Measurements from ENCODE around the gene DHX40. TPM values are rescaled to one million over a fixed set of nuclear protein-coding genes. Genes with fewer than 3 reads are reported as not detected.
A peak's percentile ranks its signal among the peaks of the same experiment; 100 is the strongest.

Gene DHX40
- total RNA-seq, 2 experiments from 2014 or later: 23.3 to 24.0 TPM

GRCh38 chr17:59607817-59608403 lies 42.5 kb downstream of the DHX40 start:
- Mint-ChIP-seq H3K27me3 (no peaks in the 10 kb centered on the region), H3K27ac (no peak overlapping the region), H3K4me3 (no peak overlapping the region), H3K4me1 (no peaks in the 10 kb centered on the region), H3K36me3 (peaks cover 23% of the 10 kb centered on the region), H3K9me3 (no peaks in the 10 kb centered on the region)
- peak; percentile 6 for DNase-seq

- H3K27me3 Mint-ChIP-seq: no peaks in the 10 kb centered on the region
- no peak for DNase-seq
- no peak overlapping the region for H3K4me3 Mint-ChIP-seq
- no peaks in the 10 kb centered on the region for H3K9me3 Mint-ChIP-seq
- no peak overlapping the region for H3K27ac Mint-ChIP-seq
- H3K4me1 Mint-ChIP-seq: no peaks in the 10 kb centered on the region
- peaks cover 19% of the 10 kb centered on the region for H3K36me3 Mint-ChIP-seq
These were observed 46.1 kb downstream of the DHX40 start for GRCh38 chr17:59611503-59611902.

- H3K9me3 Mint-ChIP-seq: no peaks in the 10 kb centered on the region
- no peak overlapping the region for H3K27ac Mint-ChIP-seq
- H3K4me1 Mint-ChIP-seq: peaks cover 21% of the 10 kb centered on the region
- peaks cover 4% of the 10 kb centered on the region for H3K27me3 Mint-ChIP-seq
- peaks cover 5% of the 10 kb centered on the region for H3K36me3 Mint-ChIP-seq
- no peak for DNase-seq
- no peak overlapping the region for H3K4me3 Mint-ChIP-seq
These were observed 51.0 kb downstream of the DHX40 start for GRCh38 chr17:59616253-59616920.

GRCh38 chr17:59617156-59617732 lies 51.8 kb downstream of the DHX40 start:
- Mint-ChIP-seq H3K27ac (no peak overlapping the region), H3K4me1 (peaks cover 28% of the 10 kb centered on the region), H3K27me3 (peaks cover 4% of the 10 kb centered on the region), H3K36me3 (peaks cover 5% of the 10 kb centered on the region), H3K4me3 (no peak overlapping the region), H3K9me3 (no peaks in the 10 kb centered on the region)
- DNase-seq: no peak

- DNase-seq: no peak
- Mint-ChIP-seq H3K36me3 (peaks cover 11% of the 10 kb centered on the region), H3K4me3 (peak overlapping the region; percentile 85), H3K9me3 (no peaks in the 10 kb centered on the region), H3K4me1 (peaks cover 40% of the 10 kb centered on the region), H3K27ac (peak overlapping the region; percentile 95), H3K27me3 (peaks cover 4% of the 10 kb centered on the region)
These were observed 53.6 kb downstream of the DHX40 start for GRCh38 chr17:59619035-59619297.

- Mint-ChIP-seq H3K9me3 (no peaks in the 10 kb centered on the region), H3K36me3 (peaks cover 13% of the 10 kb centered on the region)
These were observed 54.1 kb downstream of the DHX40 start, which contains the start of gene CLTC for GRCh38 chr17:59619298-59620063. TSS of gene CLTC (plus strand) at chr17:59619895. CDS start at chr17:59620132, 237 bp downstream.

GRCh38 chr17:59620064-59620359 lies 54.6 kb downstream of the DHX40 start:
- H3K4me1 Mint-ChIP-seq: peaks cover 42% of the 10 kb centered on the region
- peaks cover 13% of the 10 kb centered on the region for H3K36me3 Mint-ChIP-seq
- DNase-seq: no peak
- H3K4me3 Mint-ChIP-seq: peak overlapping the region; percentile 85
- H3K27me3 Mint-ChIP-seq: peaks cover 4% of the 10 kb centered on the region
- H3K27ac Mint-ChIP-seq: peak overlapping the region; percentile 95
- H3K9me3 Mint-ChIP-seq: no peaks in the 10 kb centered on the region

More at GRCh38 chr17:59619298-59620063, 54.1 kb downstream of the DHX40 start, which contains the start of gene CLTC:
- H3K27ac Mint-ChIP-seq: peak within 1 kb of the TSS; percentile 95
- peaks cover 42% of the 10 kb centered on the region for H3K4me1 Mint-ChIP-seq
- DNase-seq: peak; percentile 94
- H3K4me3 Mint-ChIP-seq: peak within 1 kb of the TSS; percentile 85
- peaks cover 4% of the 10 kb centered on the region for H3K27me3 Mint-ChIP-seq

GRCh38 chr17:59620518-59621259 lies 55.3 kb downstream of the DHX40 start:
- H3K9me3 Mint-ChIP-seq: no peaks in the 10 kb centered on the region
- H3K27ac Mint-ChIP-seq: peak overlapping the region; percentile 95
- DNase-seq: peak; percentile 32
- H3K27me3 Mint-ChIP-seq: peaks cover 4% of the 10 kb centered on the region
- H3K4me1 Mint-ChIP-seq: peaks cover 44% of the 10 kb centered on the region
- H3K36me3 Mint-ChIP-seq: peaks cover 13% of the 10 kb centered on the region
- H3K4me3 Mint-ChIP-seq: peak overlapping the region; percentile 85

GRCh38 chr17:59621771-59622170 lies 56.4 kb downstream of the DHX40 start:
- peaks cover 4% of the 10 kb centered on the region for H3K27me3 Mint-ChIP-seq
- H3K9me3 Mint-ChIP-seq: no peaks in the 10 kb centered on the region
- no peak for DNase-seq
- H3K4me1 Mint-ChIP-seq: peaks cover 53% of the 10 kb centered on the region
- peak overlapping the region; percentile 85 for H3K4me3 Mint-ChIP-seq
- no peak overlapping the region for H3K27ac Mint-ChIP-seq
- peaks cover 14% of the 10 kb centered on the region for H3K36me3 Mint-ChIP-seq

GRCh38 chr17:59623151-59623550 lies 57.7 kb downstream of the DHX40 start:
- Mint-ChIP-seq H3K9me3 (no peaks in the 10 kb centered on the region), H3K4me3 (peak overlapping the region; percentile 30), H3K4me1 (peaks cover 53% of the 10 kb centered on the region), H3K27me3 (peaks cover 4% of the 10 kb centered on the region), H3K36me3 (peaks cover 17% of the 10 kb centered on the region), H3K27ac (no peak overlapping the region)
- no peak for DNase-seq

- no peak for DNase-seq
- Mint-ChIP-seq H3K36me3 (peaks cover 41% of the 10 kb centered on the region), H3K4me1 (peaks cover 60% of the 10 kb centered on the region), H3K4me3 (no peak overlapping the region), H3K27ac (no peak overlapping the region), H3K9me3 (no peaks in the 10 kb centered on the region), H3K27me3 (no peaks in the 10 kb centered on the region)
These were observed 61.3 kb downstream of the DHX40 start for GRCh38 chr17:59626756-59627155.

- no peak for DNase-seq
- H3K4me3 Mint-ChIP-seq: no peak overlapping the region
- peaks cover 41% of the 10 kb centered on the region for H3K36me3 Mint-ChIP-seq
- H3K27ac Mint-ChIP-seq: no peak overlapping the region
- no peaks in the 10 kb centered on the region for H3K9me3 Mint-ChIP-seq
- H3K4me1 Mint-ChIP-seq: peaks cover 57% of the 10 kb centered on the region
- no peaks in the 10 kb centered on the region for H3K27me3 Mint-ChIP-seq
These were observed 61.9 kb downstream of the DHX40 start for GRCh38 chr17:59627274-59627673.

- Mint-ChIP-seq H3K4me1 (peaks cover 55% of the 10 kb centered on the region), H3K9me3 (no peaks in the 10 kb centered on the region), H3K27ac (no peak overlapping the region), H3K27me3 (no peaks in the 10 kb centered on the region), H3K4me3 (no peak overlapping the region), H3K36me3 (peaks cover 41% of the 10 kb centered on the region)
- no peak for DNase-seq
These were observed 62.4 kb downstream of the DHX40 start for GRCh38 chr17:59627770-59628171.

GRCh38 chr17:59629174-59629573 lies 63.8 kb downstream of the DHX40 start:
- H3K36me3 Mint-ChIP-seq: peaks cover 34% of the 10 kb centered on the region
- no peaks in the 10 kb centered on the region for H3K27me3 Mint-ChIP-seq
- no peak overlapping the region for H3K27ac Mint-ChIP-seq
- H3K4me3 Mint-ChIP-seq: no peak overlapping the region
- DNase-seq: no peak
- H3K4me1 Mint-ChIP-seq: peaks cover 57% of the 10 kb centered on the region
- H3K9me3 Mint-ChIP-seq: no peaks in the 10 kb centered on the region

- Mint-ChIP-seq H3K27ac (no peak overlapping the region), H3K27me3 (no peaks in the 10 kb centered on the region), H3K4me1 (peaks cover 64% of the 10 kb centered on the region)
These were observed 65.9 kb downstream of the DHX40 start for GRCh38 chr17:59631276-59631675.

More at GRCh38 chr17:59631276-59631675, 65.9 kb downstream of the DHX40 start:
- Mint-ChIP-seq H3K36me3 (peaks cover 32% of the 10 kb centered on the region), H3K4me3 (no peak overlapping the region), H3K9me3 (no peaks in the 10 kb centered on the region)
- no peak for DNase-seq

Measured in activated naive CD8-positive, alpha-beta T cell treated with anti-CD3 and anti-CD28 coated beads for 36 hours (primary cell).